K562 (cell line): ENCODE data around the gene FKBP2. TPM values are rescaled to one million over a fixed set of nuclear protein-coding genes. Genes with fewer than 3 reads are reported as not detected.

ENCODE experiments used
- ATAC-seq: fragments of 200-7000 bp; cut with Tn5 transposase; 3 replicates; pipeline ENCODE4 v1.9.1; 2020; ENCODE audit warnings: moderate library complexity
- BruUV-seq: library from RNA; stranded (reverse); fragments of 400-500 nt; replicated peaks from 2 replicates; lab custom pipeline; 2021; lab: Mats Ljungman, UMichigan
- CTCF ChIA-PET: fragments of 300-600 bp; formaldehyde crosslinking; extraction: SDS; loops from one replicate; lab custom pipeline; 2021; ENCODE audit warnings: low intra/inter-chr PET ratio; lab: Yijun Ruan, JAX
- POLR2A ChIA-PET: fragments of 300-600, 350-650 bp; sonication (Branson Sonifier 250); formaldehyde crosslinking; extraction: SDS; loops from one replicate; lab custom pipeline; 2021; ENCODE audit warnings: antibody characterized with exemption, inconsistent platforms; lab: Yijun Ruan, JAX
- DNase-seq, 4 experiments: peaks; one replicate each; pipeline versions ENCODE4 v3.0.0 to v3.0.0-alpha.2; 2011 to 2018; ENCODE audit warnings: low spot score in 3 of 4, mixed read lengths in 3 of 4; ENCODE audit errors: extremely low read depth in 1 of 4
- FAIRE-seq: peaks from 2 replicates; lab custom pipeline; 2011; peaks lifted over from hg19 to GRCh38; lab: Jason Lieb, UNC
- H2AFZ ChIP-seq: 2 replicates; pipeline ENCODE4 v1.6.0; 2011; ENCODE audit warnings: low read depth, low read length, control low read depth, inconsistent platforms
- H3K27ac ChIP-seq: fragments of 200-600 bp; 3 replicates; pipeline ENCODE4 v1.8.0; 2011; ENCODE audit warnings: low read depth, mild to moderate bottlenecking, control low read depth, inconsistent platforms, low read length, moderate library complexity, mixed read lengths; ENCODE audit errors: extremely low read depth
- H3K27me3 ChIP-seq, 2 experiments: fragments of 300-600 bp in 1 of 2; 2 replicates in 1 of 2; 3 replicates in 1 of 2; pipeline versions ENCODE4 v1.6.0 to v1.8.0; 2011; ENCODE audit warnings: inconsistent platforms in 2 of 2, low read length in 2 of 2, mild to moderate bottlenecking in 1 of 2, mixed read lengths in 1 of 2, moderate library complexity in 1 of 2; ENCODE audit not compliant: control insufficient read depth in 2 of 2, insufficient read depth in 2 of 2
- H3K36me3 ChIP-seq: fragments of 300-600 bp; 3 replicates; pipeline ENCODE4 v1.8.0; 2011; ENCODE audit warnings: mild to moderate bottlenecking, low read length, inconsistent platforms; ENCODE audit not compliant: control insufficient read depth, insufficient read depth
- H3K4me1 ChIP-seq, 2 experiments: fragments of 200-600 bp in 1 of 2; replicated peaks in 1 of 2; 2 replicates in 1 of 2; 3 replicates in 1 of 2; pipeline versions ENCODE4 v1.5.1 to v1.8.0; 2011; ENCODE audit warnings: inconsistent platforms in 2 of 2, low read length in 2 of 2, mild to moderate bottlenecking in 1 of 2, mixed read lengths in 1 of 2, moderate library complexity in 1 of 2; ENCODE audit not compliant: control insufficient read depth in 2 of 2, insufficient read depth in 2 of 2
- H3K4me2 ChIP-seq: 2 replicates; pipeline ENCODE4 v1.6.1; 2011; ENCODE audit warnings: low read length, control low read depth, inconsistent platforms, mixed read lengths; ENCODE audit not compliant: insufficient read depth
- H3K4me3 ChIP-seq: fragments of 200-600 bp; sonication (generic), shearing (Covaris generic); 2 replicates; pipeline ENCODE4 v1.5.1; 2016; ENCODE audit warnings: control low read depth, inconsistent platforms
- H3K79me2 ChIP-seq: fragments of 200-600 bp; 3 replicates; pipeline ENCODE4 v1.8.0; 2011; ENCODE audit warnings: low read length, inconsistent platforms; ENCODE audit not compliant: control insufficient read depth, insufficient read depth
- H3K9ac ChIP-seq, 2 experiments: 2 replicates each; pipeline versions ENCODE4 v1.6.0 to v1.6.1; 2011; ENCODE audit warnings: low read depth in 2 of 2, low read length in 2 of 2, control low read depth in 1 of 2, inconsistent platforms in 1 of 2, mild to moderate bottlenecking in 1 of 2, mixed read lengths in 1 of 2; ENCODE audit not compliant: insufficient read depth in 1 of 2
- H3K9me1 ChIP-seq: one replicate; pipeline ENCODE4 v1.6.0; 2011; ENCODE audit warnings: inconsistent platforms, mild to moderate bottlenecking, low read length, moderate library complexity; ENCODE audit not compliant: control insufficient read depth, insufficient read depth
- H3K9me3 ChIP-seq: replicated peaks from 2 replicates; pipeline ENCODE4 v1.5.1; 2011; ENCODE audit warnings: low read depth, low read length, inconsistent platforms; ENCODE audit not compliant: control insufficient read depth, insufficient read depth
- H4K20me1 ChIP-seq: replicated peaks from 2 replicates; pipeline ENCODE4 v1.6.1; 2011; ENCODE audit warnings: low read length, inconsistent platforms, mixed read lengths; ENCODE audit not compliant: control insufficient read depth, insufficient read depth
- FOXK1 ChIP-seq: sonication (generic); formaldehyde crosslinking; IDR thresholded peaks from 2 replicates; pipeline ENCODE4 v1.8.0; 2022; ENCODE audit warnings: missing genetic modification reagents, mild to moderate bottlenecking, borderline replicate concordance
- IRF2 ChIP-seq: sonication (generic); formaldehyde crosslinking; IDR thresholded peaks from 2 replicates; pipeline ENCODE4 v1.8.1; 2022; ENCODE audit warnings: mild to moderate bottlenecking, missing genetic modification reagents
- POLR2G ChIP-seq: fragments of 200-400 bp; formaldehyde crosslinking; IDR thresholded peaks from 2 replicates; pipeline ENCODE4 v1.6.1; 2017; ENCODE audit warnings: low read depth, mild to moderate bottlenecking, antibody characterized with exemption, low read length, moderate library complexity
- RBFOX2 ChIP-seq: fragments of 200-400 bp; formaldehyde crosslinking; IDR thresholded peaks from 2 replicates; pipeline ENCODE4 v1.6.1; 2017; ENCODE audit warnings: low read depth, mild to moderate bottlenecking, low read length, moderate library complexity
- ZNF239 ChIP-seq: fragments of 250-450 bp; sonication (Bioruptor Pico); IDR thresholded peaks from 2 replicates; pipeline ENCODE4 v1.4.0; 2020; ENCODE audit warnings: mild to moderate bottlenecking
- WGBS: fragments of 100-300 bp; shearing (Covaris generic); methylation state at CpG from one replicate; pipeline ENCODE4 v1.1.6; 2016; ENCODE audit warnings: low coverage, mixed read lengths; ENCODE audit not compliant: insufficient coverage; ENCODE audit errors: missing lambda C conversion rate; 5-methylcytosine and 5-hydroxymethylcytosine counted together
- in situ Hi-C: fragments of 300-500 bp; cut with MboI; formaldehyde crosslinking; loops from 4 replicates; pipeline ENCODE4 v1.15.0; 2018; ENCODE audit warnings: inconsistent platforms, mixed read lengths
- intact Hi-C: fragments of 100-400 bp; cut with micrococcal nuclease; formaldehyde crosslinking; loops from 2 replicates; pipeline ENCODE4 v1.14.2; 2022
- polyA plus RNA-seq, 8 experiments: library from polyadenylated mRNA; depleted of rRNA in 4 of 8; stranded (reverse) in 5 of 8; unstranded in 3 of 8; fragments of >200 nt; fragmentation: Nextera tagmentation in 2 of 8; fragmentation: Illumina TruSeq in 1 of 8; extraction: Ambion mirVana in 2 of 8; extraction: Trizol in 1 of 8; gene quantifications; 2 replicates each; pipeline versions ENCODE4 v1.2.1 to v1.2.3, GENCODE V29; 2011 to 2014; ENCODE audit warnings: inconsistent platforms in 1 of 8, missing spikeins in 1 of 8
- total RNA-seq, 7 experiments: library from RNA; depleted of rRNA in 6 of 7; stranded (reverse); fragments of >200 nt in 6 of 7; fragmentation: Illumina TruSeq in 2 of 7; extraction: Trizol in 2 of 7; gene quantifications; 2 replicates each; pipeline versions ENCODE4 v1.2.1 to v1.2.3, GENCODE V29; 2011 to 2021; ENCODE audit warnings: low replicate concordance in 1 of 7
- TF ChIP-seq, protein P1 (sequence below): sonication (generic); formaldehyde crosslinking; IDR thresholded peaks from 2 replicates; pipeline ENCODE4 v1.8.0; 2023; ENCODE audit warnings: mild to moderate bottlenecking, missing genetic modification reagents

FKBP2 gene
- total and polyA plus RNA-seq, 9 of the 15 experiments (the other 6 are each of a cell fraction or from before 2014, with no cell fraction given) = 3.5 to 151 (median 58.1) TPM

GRCh38 chr11:64209563-64209843 lies 31.4 kb upstream of the FKBP2 start:
- H3K27ac ChIP-seq = peak overlapping the region; percentile 100; the same call in 2 of the 3 replicates
- peaks cover 47% of the 10 kb centered on the region for H3K79me2 ChIP-seq
- no peak overlapping the region for H3K4me2 ChIP-seq
- FAIRE-seq (no peak), ATAC-seq (no peak), DNase-seq (no peak)
- BruUV-seq = no TSS peak
- peak overlapping the region; percentile 99 to 100; a peak in 3 of 4 replicates for H3K9ac ChIP-seq
- ChIA-PET POLR2A (interaction anchor here (4.6 to 7.8 kb wide), 3 partner anchors 9 to 24 kb away, joined by 29 to 77 read pairs (median 57); partner anchors contain the start of genes NUDT22, STIP1 and TRPT1), CTCF (no interaction called here)
- in situ Hi-C loops (no loop called here), intact Hi-C loops (loop anchor here (5.0 kb wide), 1 partner anchor 148 kb away; the partner anchor contains the start of gene RPS6KA4)
- H3K36me3 ChIP-seq = peaks cover 86% of the 10 kb centered on the region; the same call in 2 of the 3 replicates
- H3K4me3 ChIP-seq = no peak overlapping the region
- no peaks in the 10 kb centered on the region for H3K27me3 ChIP-seq
- no peaks in the 10 kb centered on the region for H3K9me3 ChIP-seq
- 83% methylated on average over 1 of the region's 8 CpGs for WGBS
- TF ChIP-seq RBFOX2 (peak; percentile 17; the same call in 1 of the 2 replicates), POLR2G (peak; percentile 31; the same call in 1 of the 2 replicates), IRF2 (CRISPR knock-in tag) (no peak), ZNF239 (CRISPR knock-in tag) (no peak), FOXK1 (CRISPR knock-in tag) (no peak)
- TF ChIP-seq, protein P1, sequence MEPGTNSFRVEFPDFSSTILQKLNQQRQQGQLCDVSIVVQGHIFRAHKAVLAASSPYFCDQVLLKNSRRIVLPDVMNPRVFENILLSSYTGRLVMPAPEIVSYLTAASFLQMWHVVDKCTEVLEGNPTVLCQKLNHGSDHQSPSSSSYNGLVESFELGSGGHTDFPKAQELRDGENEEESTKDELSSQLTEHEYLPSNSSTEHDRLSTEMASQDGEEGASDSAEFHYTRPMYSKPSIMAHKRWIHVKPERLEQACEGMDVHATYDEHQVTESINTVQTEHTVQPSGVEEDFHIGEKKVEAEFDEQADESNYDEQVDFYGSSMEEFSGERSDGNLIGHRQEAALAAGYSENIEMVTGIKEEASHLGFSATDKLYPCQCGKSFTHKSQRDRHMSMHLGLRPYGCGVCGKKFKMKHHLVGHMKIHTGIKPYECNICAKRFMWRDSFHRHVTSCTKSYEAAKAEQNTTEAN = no peak
- H3K4me1 ChIP-seq = peaks cover 26 to 57% of the 10 kb centered on the region in 2 experiments
- no peak overlapping the region for H2AFZ ChIP-seq
- H3K9me1 ChIP-seq = peaks cover 8% of the 10 kb centered on the region
- no peaks in the 10 kb centered on the region for H4K20me1 ChIP-seq
